ENCODE results near the gene TGM5. TPM values are rescaled to one million over a fixed set of nuclear protein-coding genes. Genes with fewer than 3 reads are reported as not detected.

TGM5 gene
- total and polyA plus RNA-seq, 2 experiments from 2014 or later: not detected

DNA sequence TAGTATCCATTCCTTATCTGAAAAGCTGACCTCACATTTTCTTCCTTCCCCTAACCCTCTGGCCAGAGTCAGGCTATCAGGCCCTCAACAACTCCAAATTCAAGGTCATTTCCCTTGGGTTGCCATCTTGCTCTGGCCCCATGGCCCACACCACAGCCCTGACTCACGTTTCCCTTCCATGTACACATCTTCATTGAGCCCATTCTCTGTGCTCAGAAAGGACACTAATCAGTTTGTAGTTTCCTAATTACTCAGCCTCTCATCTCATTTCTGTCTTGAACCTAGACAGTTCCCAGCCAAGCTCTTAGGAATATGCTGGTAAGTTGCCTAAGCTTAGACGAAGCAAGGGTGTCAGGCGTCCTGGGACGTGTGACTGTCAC is 14.9 kb downstream of the TGM5 start (continued):
- TF ChIP-seq, protein P1, sequence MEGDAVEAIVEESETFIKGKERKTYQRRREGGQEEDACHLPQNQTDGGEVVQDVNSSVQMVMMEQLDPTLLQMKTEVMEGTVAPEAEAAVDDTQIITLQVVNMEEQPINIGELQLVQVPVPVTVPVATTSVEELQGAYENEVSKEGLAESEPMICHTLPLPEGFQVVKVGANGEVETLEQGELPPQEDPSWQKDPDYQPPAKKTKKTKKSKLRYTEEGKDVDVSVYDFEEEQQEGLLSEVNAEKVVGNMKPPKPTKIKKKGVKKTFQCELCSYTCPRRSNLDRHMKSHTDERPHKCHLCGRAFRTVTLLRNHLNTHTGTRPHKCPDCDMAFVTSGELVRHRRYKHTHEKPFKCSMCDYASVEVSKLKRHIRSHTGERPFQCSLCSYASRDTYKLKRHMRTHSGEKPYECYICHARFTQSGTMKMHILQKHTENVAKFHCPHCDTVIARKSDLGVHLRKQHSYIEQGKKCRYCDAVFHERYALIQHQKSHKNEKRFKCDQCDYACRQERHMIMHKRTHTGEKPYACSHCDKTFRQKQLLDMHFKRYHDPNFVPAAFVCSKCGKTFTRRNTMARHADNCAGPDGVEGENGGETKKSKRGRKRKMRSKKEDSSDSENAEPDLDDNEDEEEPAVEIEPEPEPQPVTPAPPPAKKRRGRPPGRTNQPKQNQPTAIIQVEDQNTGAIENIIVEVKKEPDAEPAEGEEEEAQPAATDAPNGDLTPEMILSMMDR (conservative IDR thresholded peaks at IDR 0.05; ENCODE audit: low read depth in 2 of 2): no peak
- TF ChIP-seq STAT1 (IDR thresholded peaks at IDR 0.05; ENCODE audit: unreplicated experiment) (no peak), EZH2 (IDR thresholded peaks at IDR 0.05; ENCODE audit: low read depth, unreplicated experiment) (no peak), ZNF331 (CRISPR knock-in tag; IDR thresholded peaks at IDR 0.05; ENCODE audit: low read depth) (no peak)
- TF ChIP-seq, protein P2, sequence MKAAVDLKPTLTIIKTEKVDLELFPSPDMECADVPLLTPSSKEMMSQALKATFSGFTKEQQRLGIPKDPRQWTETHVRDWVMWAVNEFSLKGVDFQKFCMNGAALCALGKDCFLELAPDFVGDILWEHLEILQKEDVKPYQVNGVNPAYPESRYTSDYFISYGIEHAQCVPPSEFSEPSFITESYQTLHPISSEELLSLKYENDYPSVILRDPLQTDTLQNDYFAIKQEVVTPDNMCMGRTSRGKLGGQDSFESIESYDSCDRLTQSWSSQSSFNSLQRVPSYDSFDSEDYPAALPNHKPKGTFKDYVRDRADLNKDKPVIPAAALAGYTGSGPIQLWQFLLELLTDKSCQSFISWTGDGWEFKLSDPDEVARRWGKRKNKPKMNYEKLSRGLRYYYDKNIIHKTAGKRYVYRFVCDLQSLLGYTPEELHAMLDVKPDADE (IDR thresholded peaks at IDR 0.05): no peak

DNA sequence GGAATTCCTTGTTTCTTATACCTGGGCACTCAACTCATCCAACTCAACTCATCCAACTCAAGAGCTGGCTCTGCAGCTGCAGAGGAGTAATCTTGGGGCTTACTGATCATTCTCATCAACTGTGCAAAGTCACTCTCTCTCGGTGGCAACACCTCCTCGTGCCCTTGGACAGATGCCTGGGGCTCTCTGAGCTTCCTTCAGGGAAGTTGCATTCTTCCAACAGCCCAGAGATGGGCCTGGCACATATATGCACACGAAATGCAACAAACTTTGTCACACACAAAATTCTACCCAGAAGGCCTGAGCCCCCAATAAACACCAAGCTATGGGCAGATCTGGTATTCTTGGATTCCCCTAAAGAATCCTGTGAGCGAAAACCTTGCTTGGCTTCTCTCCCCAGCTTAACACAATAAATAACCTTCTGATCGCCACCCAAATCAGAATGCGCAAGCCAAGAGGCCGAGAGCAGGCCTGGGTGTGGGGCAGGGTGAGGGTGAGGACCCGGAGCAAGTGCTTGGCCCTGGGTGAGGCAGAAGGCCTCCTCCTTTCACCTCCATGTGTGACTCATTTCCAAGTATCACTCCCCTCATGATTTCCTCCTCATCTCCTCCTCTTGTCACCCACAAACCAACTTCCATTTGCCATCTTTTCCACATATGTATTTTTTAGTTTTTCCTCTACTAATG is 15.4 kb downstream of the TGM5 start:
- H3K27me3 Mint-ChIP-seq (ENCODE audit: insufficient read depth, low read depth, poor library complexity): peaks cover 5% of the 10 kb centered on the region
- H3K27me3 ChIP-seq (ENCODE audit: insufficient read depth): no peaks in the 10 kb centered on the region
- no peaks in the 10 kb centered on the region for H3K36me3 ChIP-seq (ENCODE audit: insufficient read depth)
- H3K79me2 ChIP-seq (replicated peaks; ENCODE audit: insufficient read depth): no peaks in the 10 kb centered on the region
- DNase-seq (ENCODE audit: low spot score) (no peak), ATAC-seq (no peak)
- no peak overlapping the region for H3K4me2 ChIP-seq
- H3K27ac ChIP-seq (ENCODE audit: low read depth): no peak overlapping the region
- 0 out of 3 replicates have a peak, but pooled peaks cover 2% of the 10 kb centered on the region for H3K4me1 Mint-ChIP-seq
- H3K9me2 ChIP-seq (ENCODE audit: insufficient read depth): 0 out of 2 replicates have a peak, but pooled peaks cover under 1% of the 10 kb centered on the region
- no peaks in the 10 kb centered on the region for H3F3A ChIP-seq (replicated peaks; ENCODE audit: low read depth)
- TF ChIP-seq NANOG (IDR thresholded peaks at IDR 0.05; ENCODE audit: borderline replicate concordance) (no peak), EZH2 (IDR thresholded peaks at IDR 0.05; ENCODE audit: low read depth, unreplicated experiment) (no peak), JUNB (IDR thresholded peaks at IDR 0.05; ENCODE audit: unreplicated experiment) (no peak), EZH2phosphoT487 (IDR thresholded peaks at IDR 0.05; ENCODE audit: unreplicated experiment) (no peak), POLR2AphosphoS5 (IDR thresholded peaks at IDR 0.05; ENCODE audit: low read depth) (no peak)
- TF ChIP-seq, protein P2 (IDR thresholded peaks at IDR 0.05): no peak
- TF ChIP-seq, protein P3, sequence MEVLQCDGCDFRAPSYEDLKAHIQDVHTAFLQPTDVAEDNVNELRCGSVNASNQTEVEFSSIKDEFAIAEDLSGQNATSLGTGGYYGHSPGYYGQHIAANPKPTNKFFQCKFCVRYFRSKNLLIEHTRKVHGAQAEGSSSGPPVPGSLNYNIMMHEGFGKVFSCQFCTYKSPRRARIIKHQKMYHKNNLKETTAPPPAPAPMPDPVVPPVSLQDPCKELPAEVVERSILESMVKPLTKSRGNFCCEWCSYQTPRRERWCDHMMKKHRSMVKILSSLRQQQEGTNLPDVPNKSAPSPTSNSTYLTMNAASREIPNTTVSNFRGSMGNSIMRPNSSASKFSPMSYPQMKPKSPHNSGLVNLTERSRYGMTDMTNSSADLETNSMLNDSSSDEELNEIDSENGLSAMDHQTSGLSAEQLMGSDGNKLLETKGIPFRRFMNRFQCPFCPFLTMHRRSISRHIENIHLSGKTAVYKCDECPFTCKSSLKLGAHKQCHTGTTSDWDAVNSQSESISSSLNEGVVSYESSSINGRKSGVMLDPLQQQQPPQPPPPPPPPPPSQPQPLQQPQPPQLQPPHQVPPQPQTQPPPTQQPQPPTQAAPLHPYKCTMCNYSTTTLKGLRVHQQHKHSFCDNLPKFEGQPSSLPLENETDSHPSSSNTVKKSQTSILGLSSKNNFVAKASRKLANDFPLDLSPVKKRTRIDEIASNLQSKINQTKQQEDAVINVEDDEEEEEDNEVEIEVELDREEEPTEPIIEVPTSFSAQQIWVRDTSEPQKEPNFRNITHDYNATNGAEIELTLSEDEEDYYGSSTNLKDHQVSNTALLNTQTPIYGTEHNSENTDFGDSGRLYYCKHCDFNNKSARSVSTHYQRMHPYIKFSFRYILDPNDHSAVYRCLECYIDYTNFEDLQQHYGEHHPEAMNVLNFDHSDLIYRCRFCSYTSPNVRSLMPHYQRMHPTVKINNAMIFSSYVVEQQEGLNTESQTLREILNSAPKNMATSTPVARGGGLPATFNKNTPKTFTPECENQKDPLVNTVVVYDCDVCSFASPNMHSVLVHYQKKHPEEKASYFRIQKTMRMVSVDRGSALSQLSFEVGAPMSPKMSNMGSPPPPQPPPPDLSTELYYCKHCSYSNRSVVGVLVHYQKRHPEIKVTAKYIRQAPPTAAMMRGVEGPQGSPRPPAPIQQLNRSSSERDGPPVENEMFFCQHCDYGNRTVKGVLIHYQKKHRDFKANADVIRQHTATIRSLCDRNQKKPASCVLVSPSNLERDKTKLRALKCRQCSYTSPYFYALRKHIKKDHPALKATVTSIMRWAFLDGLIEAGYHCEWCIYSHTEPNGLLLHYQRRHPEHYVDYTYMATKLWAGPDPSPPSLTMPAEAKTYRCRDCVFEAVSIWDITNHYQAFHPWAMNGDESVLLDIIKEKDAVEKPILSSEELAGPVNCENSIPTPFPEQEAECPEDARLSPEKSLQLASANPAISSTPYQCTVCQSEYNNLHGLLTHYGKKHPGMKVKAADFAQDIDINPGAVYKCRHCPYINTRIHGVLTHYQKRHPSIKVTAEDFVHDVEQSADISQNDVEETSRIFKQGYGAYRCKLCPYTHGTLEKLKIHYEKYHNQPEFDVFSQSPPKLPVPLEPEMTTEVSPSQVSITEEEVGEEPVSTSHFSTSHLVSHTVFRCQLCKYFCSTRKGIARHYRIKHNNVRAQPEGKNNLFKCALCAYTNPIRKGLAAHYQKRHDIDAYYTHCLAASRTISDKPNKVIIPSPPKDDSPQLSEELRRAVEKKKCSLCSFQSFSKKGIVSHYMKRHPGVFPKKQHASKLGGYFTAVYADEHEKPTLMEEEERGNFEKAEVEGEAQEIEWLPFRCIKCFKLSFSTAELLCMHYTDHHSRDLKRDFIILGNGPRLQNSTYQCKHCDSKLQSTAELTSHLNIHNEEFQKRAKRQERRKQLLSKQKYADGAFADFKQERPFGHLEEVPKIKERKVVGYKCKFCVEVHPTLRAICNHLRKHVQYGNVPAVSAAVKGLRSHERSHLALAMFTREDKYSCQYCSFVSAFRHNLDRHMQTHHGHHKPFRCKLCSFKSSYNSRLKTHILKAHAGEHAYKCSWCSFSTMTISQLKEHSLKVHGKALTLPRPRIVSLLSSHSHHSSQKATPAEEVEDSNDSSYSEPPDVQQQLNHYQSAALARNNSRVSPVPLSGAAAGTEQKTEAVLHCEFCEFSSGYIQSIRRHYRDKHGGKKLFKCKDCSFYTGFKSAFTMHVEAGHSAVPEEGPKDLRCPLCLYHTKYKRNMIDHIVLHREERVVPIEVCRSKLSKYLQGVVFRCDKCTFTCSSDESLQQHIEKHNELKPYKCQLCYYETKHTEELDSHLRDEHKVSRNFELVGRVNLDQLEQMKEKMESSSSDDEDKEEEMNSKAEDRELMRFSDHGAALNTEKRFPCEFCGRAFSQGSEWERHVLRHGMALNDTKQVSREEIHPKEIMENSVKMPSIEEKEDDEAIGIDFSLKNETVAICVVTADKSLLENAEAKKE (CRISPR knock-in tag; IDR thresholded peaks at IDR 0.05): no peak
- H3K4me1 ChIP-seq (ENCODE audit: insufficient read depth): no peaks in the 10 kb centered on the region
- H3K4me3 ChIP-seq: no peak overlapping the region
- no peaks in the 10 kb centered on the region for H4K20me1 ChIP-seq (replicated peaks; ENCODE audit: insufficient read depth)
- H3K36me3 Mint-ChIP-seq (ENCODE audit: low read depth): no peaks in the 10 kb centered on the region
- H3K27ac Mint-ChIP-seq: no peak overlapping the region
- H3K4me3 Mint-ChIP-seq: no peak overlapping the region
- no peak overlapping the region for H2AFZ ChIP-seq
- H3K9me3 Mint-ChIP-seq: no peaks in the 10 kb centered on the region
